CD4-positive, alpha-beta T cell treated with Interferon alpha-2 for 1 hour (primary cell): ENCODE results near the gene FGFR1OP2.

Experiments
- DNase-seq, 2 donors: peaks; one replicate each; pipeline ENCODE4 v3.0.0-alpha.2; 2020 to 2022

The FGFR1OP2 gene

DNA sequence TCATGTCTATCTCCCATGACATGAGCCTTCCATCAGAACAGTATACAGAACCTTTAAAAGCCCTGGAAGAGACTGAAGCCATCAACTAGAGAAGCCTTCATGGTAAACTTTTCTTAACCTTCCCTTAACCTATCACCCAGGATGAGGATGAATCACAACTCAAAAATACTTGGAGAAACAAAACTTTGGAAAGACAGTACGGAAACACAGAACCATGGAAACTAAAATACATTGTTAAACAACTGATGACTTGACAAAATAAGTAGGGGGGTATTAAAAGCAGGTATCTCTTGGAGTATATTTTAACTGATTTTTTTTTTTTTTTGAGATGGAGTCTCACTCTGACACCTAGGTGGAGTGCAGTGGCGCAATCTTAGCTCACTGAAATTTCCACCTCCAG lies 67.2 kb downstream of the FGFR1OP2 start:
- DNase-seq, result no peak

- no peak for DNase-seq
These were observed 68.7 kb downstream of the FGFR1OP2 start for GRCh38 chr12:27006797-27007467.

GRCh38 chr12:27008081-27008480 lies 69.8 kb downstream of the FGFR1OP2 start:
- no peak for DNase-seq

DNA sequence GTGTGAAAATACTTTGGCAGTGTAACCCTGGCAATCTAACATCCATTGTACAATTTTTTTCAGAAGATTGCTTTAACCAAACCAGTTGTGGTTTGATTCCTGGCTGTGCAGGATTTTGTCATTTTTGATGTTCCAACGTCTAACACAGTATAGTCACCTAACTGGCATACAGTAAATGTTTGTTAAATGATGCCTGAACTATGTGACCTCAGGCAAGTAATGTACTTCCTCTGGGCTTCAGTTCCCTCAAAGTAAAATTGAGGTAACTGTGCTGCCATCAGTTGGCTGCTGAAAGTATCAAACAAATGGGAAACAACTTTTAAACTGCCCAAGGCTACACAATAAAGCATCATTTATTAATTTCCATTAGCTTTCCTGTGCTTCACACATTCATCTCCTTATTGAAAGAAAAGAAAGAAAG lies 71.6 kb downstream of the FGFR1OP2 start:
- no peak for DNase-seq

DNA sequence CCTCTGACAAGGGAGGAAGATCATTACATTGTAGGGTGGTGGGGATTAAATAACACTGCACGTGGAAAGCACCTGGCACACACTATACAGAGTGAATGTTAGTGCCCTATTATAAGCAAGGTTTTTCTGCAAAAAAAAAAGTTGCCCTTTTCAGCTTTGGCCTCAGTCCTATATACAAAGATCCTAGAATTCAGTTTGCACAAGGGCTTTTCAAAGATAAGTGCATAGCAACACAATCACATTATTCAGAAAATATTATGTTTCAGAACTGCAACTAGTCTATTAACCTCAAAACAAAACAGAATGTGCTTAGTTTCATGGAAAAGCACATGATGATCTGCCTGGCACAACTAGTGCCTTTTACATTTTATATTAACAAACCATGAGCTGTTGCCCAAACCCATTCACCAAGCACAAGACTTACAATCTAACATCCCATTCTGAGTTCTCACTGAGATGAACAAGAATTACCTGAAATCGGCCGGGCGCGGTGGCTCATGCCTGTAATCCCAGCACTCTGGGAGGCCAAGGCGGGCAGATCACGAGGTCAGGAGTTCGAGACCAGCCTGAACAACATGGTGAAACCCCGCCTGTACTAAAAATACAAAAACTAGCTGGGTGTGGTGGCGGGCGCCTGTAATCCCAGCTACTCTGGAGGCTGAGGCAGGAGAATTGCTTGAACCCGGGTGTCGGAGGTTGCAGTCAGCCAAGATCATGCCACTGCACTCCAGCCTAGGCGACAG lies 74.1 kb downstream of the FGFR1OP2 start:
- no peak for DNase-seq

DNA sequence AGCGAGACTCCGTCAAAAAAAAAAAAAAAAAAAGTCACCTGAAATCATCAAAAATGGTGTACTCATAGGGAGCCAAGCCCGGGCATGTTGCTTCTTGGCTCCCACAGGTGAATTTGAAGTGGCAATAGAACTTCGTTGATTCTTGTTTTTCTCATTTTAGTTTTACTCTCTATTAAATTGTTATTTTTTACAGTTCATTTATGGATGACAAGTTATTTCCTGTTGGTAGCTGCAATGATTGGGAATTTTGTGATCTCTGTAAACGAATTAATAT lies 74.6 kb downstream of the FGFR1OP2 start:
- DNase-seq, result no peak

- DNase-seq, result no peak
These were observed 75.4 kb downstream of the FGFR1OP2 start for GRCh38 chr12:27013611-27014084.

GRCh38 chr12:27014085-27014858 lies 76.0 kb downstream of the FGFR1OP2 start, which contains the start of gene TM7SF3:
TM7SF3 (minus strand) TSS chr12:27014384; CDS start chr12:27014168, 216 bp downstream.
- peak; percentile 95 to 97 for DNase-seq

- peak in 1 of 2 donors; percentile 10 for DNase-seq
These were observed 76.8 kb downstream of the FGFR1OP2 start for GRCh38 chr12:27014859-27015729.

- peak in 1 of 2 donors; percentile 70 for DNase-seq
These were observed 77.4 kb downstream of the FGFR1OP2 start for GRCh38 chr12:27015730-27016076.
